Fibroblast of lung (primary cell): ENCODE measurements around the gene ZNF445. TPM values are rescaled to one million over a fixed set of nuclear protein-coding genes. Genes with fewer than 3 reads are reported as not detected.
"Not testable (repeated sequence)": the region's sequence is repeated elsewhere in the genome, so short reads cannot be mapped to it uniquely, and the experiment has no call there.

ENCODE experiments used
- DNase-seq, 2 donors: peaks; one replicate each; pipeline versions ENCODE4 v3.0.0 to v3.0.0-alpha.2; 2010; ENCODE audit warnings: low read depth in 2 of 2
- H2AFZ ChIP-seq: 2 replicates; pipeline ENCODE4 v1.5.1; 2012; ENCODE audit warnings: low read length, control low read depth, inconsistent platforms
- H3K27ac ChIP-seq: 2 replicates; pipeline ENCODE4 v1.5.1; 2011; ENCODE audit warnings: low read length, control low read depth; ENCODE audit not compliant: insufficient read depth
- H3K27me3 ChIP-seq: 2 replicates; pipeline ENCODE4 v1.5.1; 2011; ENCODE audit warnings: mild to moderate bottlenecking, low read length; ENCODE audit not compliant: control insufficient read depth, insufficient read depth
- H3K36me3 ChIP-seq: 2 replicates; pipeline ENCODE4 v1.5.1; 2011; ENCODE audit warnings: low read length; ENCODE audit not compliant: control insufficient read depth, insufficient read depth
- H3K4me1 ChIP-seq: 2 replicates; pipeline ENCODE4 v1.5.1; 2011; ENCODE audit warnings: low read length; ENCODE audit not compliant: control insufficient read depth, insufficient read depth; ENCODE audit errors: extremely low read depth
- H3K4me2 ChIP-seq: 2 replicates; pipeline ENCODE4 v1.5.1; 2011; ENCODE audit warnings: low read length, control low read depth; ENCODE audit not compliant: insufficient read depth; ENCODE audit errors: extremely low read depth
- H3K4me3 ChIP-seq, 4 experiments: fragments of 200-600 bp in 1 of 4; sonication (generic) in 1 of 4; replicated peaks in 1 of 4; 2 replicates each; pipeline ENCODE4 v1.5.1; 2011 to 2016; ENCODE audit warnings: low read length in 4 of 4, low read depth in 3 of 4, mild to moderate bottlenecking in 3 of 4, control low read depth in 2 of 4, inconsistent platforms in 1 of 4, mixed read lengths in 1 of 4; ENCODE audit not compliant: insufficient read depth in 1 of 4; ENCODE audit errors: control extremely low read depth in 1 of 4
- H3K79me2 ChIP-seq: 2 replicates; pipeline ENCODE4 v1.5.1; 2012; ENCODE audit warnings: mild to moderate bottlenecking, low read length, inconsistent platforms; ENCODE audit not compliant: control insufficient read depth, insufficient read depth
- H3K9ac ChIP-seq: 2 replicates; pipeline ENCODE4 v1.5.1; 2011; ENCODE audit warnings: mild to moderate bottlenecking, low read length, control low read depth; ENCODE audit not compliant: insufficient read depth
- H3K9me3 ChIP-seq: 2 replicates; pipeline ENCODE4 v1.5.1; 2012; ENCODE audit warnings: low read depth, low read length; ENCODE audit not compliant: control insufficient read depth, insufficient read depth
- H4K20me1 ChIP-seq: 2 replicates; pipeline ENCODE4 v1.5.1; 2011; ENCODE audit warnings: low read length; ENCODE audit not compliant: control insufficient read depth, insufficient read depth; ENCODE audit errors: extremely low read depth
- CTCF ChIP-seq, 2 donors: IDR thresholded peaks in 1 of 2; conservative IDR thresholded peaks in 1 of 2; 1 replicate in 1 of 2; 2 replicates in 1 of 2; pipeline ENCODE4 v1.5.1; 2011 to 2012; ENCODE audit warnings: low read length in 2 of 2, control low read depth in 1 of 2, inconsistent platforms in 1 of 2, low read depth in 1 of 2, mild to moderate bottlenecking in 1 of 2
- EZH2 ChIP-seq: IDR thresholded peaks from 2 replicates; pipeline ENCODE4 v1.5.1; 2012; ENCODE audit warnings: low read length, control low read depth, mild to moderate bottlenecking; ENCODE audit errors: missing control alignments
- polyA plus RNA-seq, 2 donors: library from polyadenylated mRNA; depleted of rRNA in 1 of 2; stranded (reverse) in 1 of 2; unstranded in 1 of 2; fragments of >200 nt; gene quantifications; 2 replicates each; pipeline ENCODE4 v1.2.1, GENCODE V29; 2011 to 2012; ENCODE audit warnings: missing spikeins in 1 of 2
- total RNA-seq: library from RNA; depleted of rRNA; stranded (reverse); fragments of >200 nt; gene quantifications from 2 replicates; pipeline ENCODE4 v1.2.1, GENCODE V29; 2014

The ZNF445 gene
- total and polyA plus RNA-seq, 2 donors (not counting 1 experiment from before 2014, with no cell fraction given) = 4.5 to 9.1 TPM

- no peak overlapping the region for H2AFZ ChIP-seq
- peaks cover 34% of the 10 kb centered on the region for H3K79me2 ChIP-seq
- H3K27me3 ChIP-seq = no peaks in the 10 kb centered on the region
- H3K27ac ChIP-seq = no peak overlapping the region
- DNase-seq = no peak
- H3K9ac ChIP-seq = no peak overlapping the region
- H3K4me1 ChIP-seq = no peaks in the 10 kb centered on the region
- no peaks in the 10 kb centered on the region for H3K9me3 ChIP-seq
- no peak overlapping the region for H3K4me2 ChIP-seq
- peaks cover 2% of the 10 kb centered on the region for H3K36me3 ChIP-seq
- TF ChIP-seq EZH2 (no peak), CTCF (conservative IDR thresholded peaks at IDR 0.05 in 1 of 2, IDR thresholded peaks at IDR 0.05 in 1 of 2; ENCODE audit: low read depth in 1 of 2, low read length in 2 of 2) (no peak)
- H3K4me3 ChIP-seq = no peak overlapping the region
- H4K20me1 ChIP-seq = no peaks in the 10 kb centered on the region
These were observed 7.0 kb downstream of the ZNF445 start for GRCh38 chr3:44470430-44470829.

GRCh38 chr3:44469914-44470313, 7.6 kb downstream of the ZNF445 start:
- Histone ChIP-seq H3K9ac (no peak overlapping the region), H2AFZ (no peak overlapping the region), H3K9me3 (no peaks in the 10 kb centered on the region), H3K27me3 (no peaks in the 10 kb centered on the region), H3K79me2 (peaks cover 31% of the 10 kb centered on the region), H3K36me3 (peaks cover 2% of the 10 kb centered on the region), H4K20me1 (no peaks in the 10 kb centered on the region), H3K27ac (no peak overlapping the region), H3K4me1 (no peaks in the 10 kb centered on the region), H3K4me3 (no peak overlapping the region), H3K4me2 (no peak overlapping the region)
- TF ChIP-seq CTCF (conservative IDR thresholded peaks at IDR 0.05 in 1 of 2, IDR thresholded peaks at IDR 0.05 in 1 of 2; ENCODE audit: low read depth in 1 of 2, low read length in 2 of 2) (no peak), EZH2 (no peak)
- DNase-seq = no peak

- Histone ChIP-seq H3K27me3 (no peaks in the 10 kb centered on the region), H3K27ac (no peak overlapping the region), H2AFZ (no peak overlapping the region), H3K79me2 (peaks cover 22% of the 10 kb centered on the region), H3K4me1 (no peaks in the 10 kb centered on the region), H3K9me3 (no peaks in the 10 kb centered on the region), H4K20me1 (no peaks in the 10 kb centered on the region), H3K4me3 (no peak overlapping the region), H3K36me3 (peaks cover 2% of the 10 kb centered on the region), H3K4me2 (no peak overlapping the region), H3K9ac (no peak overlapping the region)
- TF ChIP-seq EZH2 (no peak), CTCF (conservative IDR thresholded peaks at IDR 0.05 in 1 of 2, IDR thresholded peaks at IDR 0.05 in 1 of 2; ENCODE audit: low read depth in 1 of 2, low read length in 2 of 2) (no peak)
- DNase-seq = peak; percentile 53 to 65
These were observed 8.6 kb downstream of the ZNF445 start for GRCh38 chr3:44468572-44469520.

GRCh38 chr3:44468099-44468537, 9.4 kb downstream of the ZNF445 start:
- not testable (repeated sequence) for H4K20me1 ChIP-seq, H3K27me3 ChIP-seq, H3K27ac ChIP-seq, H3K4me3 ChIP-seq, H3K4me2 ChIP-seq, DNase-seq, H3K36me3 ChIP-seq, H3K9ac ChIP-seq, H2AFZ ChIP-seq, H3K9me3 ChIP-seq, H3K4me1 ChIP-seq
- H3K79me2 ChIP-seq = peaks cover 19% of the 10 kb centered on the region
